SU-DHL-6 (cell line): Measurements from ENCODE around the gene NUMB.

Source experiments
- H2AFZ ChIP-seq: fragments of 200-600 bp; sonication (generic); 2 replicates; pipeline ENCODE4 v1.6.1; 2014; ENCODE audit warnings: low read depth, mild to moderate bottlenecking, moderate library complexity, mixed read lengths, antibody characterized with exemption, low read length; ENCODE audit not compliant: severe bottlenecking
- H3F3A ChIP-seq: fragments of 200-600 bp; shearing (Covaris generic); 2 replicates; pipeline ENCODE4 v1.6.0; 2016; ENCODE audit warnings: antibody characterized with exemption, mild to moderate bottlenecking; ENCODE audit not compliant: insufficient read depth
- H3K27ac ChIP-seq: fragments of 200-600 bp; sonication (generic); 2 replicates; pipeline ENCODE4 v1.5.1; 2016; ENCODE audit warnings: low read depth, mild to moderate bottlenecking, low read length, moderate library complexity, mixed read lengths
- H3K27me3 ChIP-seq: fragments of 200-600 bp; sonication (generic), shearing (Covaris generic); 2 replicates; pipeline ENCODE4 v1.6.0; 2014; ENCODE audit warnings: mild to moderate bottlenecking, low read length
- H3K36me3 ChIP-seq: fragments of 200-600 bp; sonication (generic); 2 replicates; pipeline ENCODE4 v1.6.1; 2014; ENCODE audit warnings: mild to moderate bottlenecking, low read length, mixed read lengths
- H3K4me2 ChIP-seq: fragments of 300-600, 200-600 bp; shearing (Covaris generic), sonication (generic); 2 replicates; pipeline ENCODE4 v1.6.0; 2014; ENCODE audit warnings: low read length, low read depth, mild to moderate bottlenecking; ENCODE audit not compliant: poor library complexity, severe bottlenecking
- H3K4me3 ChIP-seq: fragments of 200-600 bp; sonication (generic); 2 replicates; pipeline ENCODE4 v1.5.1; 2014; ENCODE audit warnings: antibody characterized with exemption, low read length, mild to moderate bottlenecking, mixed read lengths; ENCODE audit not compliant: insufficient read depth, poor library complexity, severe bottlenecking
- H3K79me2 ChIP-seq: fragments of 200-600 bp; sonication (generic); 2 replicates; pipeline ENCODE4 v1.6.1; 2014; ENCODE audit warnings: mild to moderate bottlenecking, low read length, moderate library complexity; ENCODE audit not compliant: insufficient read depth
- H3K9ac ChIP-seq: fragments of 200-600 bp; sonication (generic); 2 replicates; pipeline ENCODE4 v1.7.0; 2014; ENCODE audit warnings: mild to moderate bottlenecking, low read length
- H3K9me2 ChIP-seq: fragments of 200-600 bp; sonication (generic); replicated peaks from 2 replicates; pipeline ENCODE4 v1.6.1; 2014; ENCODE audit warnings: low read length; ENCODE audit not compliant: insufficient read depth
- H3K9me3 ChIP-seq: fragments of 200-600 bp; sonication (generic); 2 replicates; pipeline ENCODE4 v1.6.1; 2014; ENCODE audit warnings: low read length, mixed read lengths; ENCODE audit not compliant: insufficient read depth
- H4K20me1 ChIP-seq: fragments of 200-600 bp; sonication (generic); 2 replicates; pipeline ENCODE4 v1.6.1; 2014; ENCODE audit warnings: low read depth, mild to moderate bottlenecking, antibody characterized with exemption, low read length, moderate library complexity, mixed read lengths
- CTCF ChIP-seq: fragments of 200-600 bp; sonication (generic); IDR thresholded peaks from one replicate; pipeline ENCODE4 v1.5.1; 2017; ENCODE audit warnings: antibody characterized with exemption, mild to moderate bottlenecking, low read length, moderate library complexity; ENCODE audit not compliant: insufficient read depth, poor library complexity, severe bottlenecking
- EZH2phosphoT487 ChIP-seq: fragments of 200-600 bp; sonication (generic), shearing (Covaris generic); conservative IDR thresholded peaks from 2 replicates; pipeline ENCODE4 v1.6.1; 2018; ENCODE audit warnings: mild to moderate bottlenecking, antibody characterized with exemption, low read length, moderate library complexity, mixed read lengths

Gene NUMB

GRCh38 chr14:73246387-73247150, 211.8 kb downstream of the NUMB start:
- Histone ChIP-seq H3K79me2 (no peaks in the 10 kb centered on the region), H3K9me3 (no peaks in the 10 kb centered on the region), H3K9ac (peak overlapping the region; percentile 49), H3K4me2 (peak overlapping the region; percentile 54), H2AFZ (peak overlapping the region; percentile 94), H3K9me2 (no peaks in the 10 kb centered on the region), H3F3A (peaks cover 11% of the 10 kb centered on the region), H3K27me3 (no peaks in the 10 kb centered on the region), H4K20me1 (no peaks in the 10 kb centered on the region), H3K36me3 (no peaks in the 10 kb centered on the region), H3K4me3 (peak overlapping the region; percentile 47), H3K27ac (no peak overlapping the region)
- TF ChIP-seq EZH2phosphoT487 (no peak), CTCF (no peak)

GRCh38 chr14:73245480-73246325, 212.6 kb downstream of the NUMB start:
- Histone ChIP-seq H4K20me1 (no peaks in the 10 kb centered on the region), H2AFZ (peak overlapping the region; percentile 94), H3K27me3 (no peaks in the 10 kb centered on the region), H3K27ac (no peak overlapping the region), H3F3A (peaks cover 11% of the 10 kb centered on the region), H3K9me2 (no peaks in the 10 kb centered on the region), H3K9me3 (no peaks in the 10 kb centered on the region), H3K79me2 (no peaks in the 10 kb centered on the region), H3K36me3 (no peaks in the 10 kb centered on the region), H3K4me3 (peak overlapping the region; percentile 47), H3K9ac (peak overlapping the region; percentile 49), H3K4me2 (peak overlapping the region; percentile 54)
- TF ChIP-seq CTCF (no peak), EZH2phosphoT487 (no peak)

- H3K9me2 ChIP-seq: no peaks in the 10 kb centered on the region
- H3K36me3 ChIP-seq: no peaks in the 10 kb centered on the region
- H2AFZ ChIP-seq: no peak overlapping the region
- TF ChIP-seq CTCF (no peak), EZH2phosphoT487 (no peak)
- H3K9me3 ChIP-seq: no peaks in the 10 kb centered on the region
- peaks cover 11% of the 10 kb centered on the region for H3F3A ChIP-seq
- H3K4me3 ChIP-seq: no peak overlapping the region
- no peak overlapping the region for H3K27ac ChIP-seq
- H3K79me2 ChIP-seq: no peaks in the 10 kb centered on the region
- H4K20me1 ChIP-seq: no peaks in the 10 kb centered on the region
- no peak overlapping the region for H3K9ac ChIP-seq
- no peak overlapping the region for H3K4me2 ChIP-seq
- no peaks in the 10 kb centered on the region for H3K27me3 ChIP-seq
Observed at GRCh38 chr14:73244541-73245290, 213.6 kb downstream of the NUMB start.
